ENCODE measurements around the gene SAP130.

DNA sequence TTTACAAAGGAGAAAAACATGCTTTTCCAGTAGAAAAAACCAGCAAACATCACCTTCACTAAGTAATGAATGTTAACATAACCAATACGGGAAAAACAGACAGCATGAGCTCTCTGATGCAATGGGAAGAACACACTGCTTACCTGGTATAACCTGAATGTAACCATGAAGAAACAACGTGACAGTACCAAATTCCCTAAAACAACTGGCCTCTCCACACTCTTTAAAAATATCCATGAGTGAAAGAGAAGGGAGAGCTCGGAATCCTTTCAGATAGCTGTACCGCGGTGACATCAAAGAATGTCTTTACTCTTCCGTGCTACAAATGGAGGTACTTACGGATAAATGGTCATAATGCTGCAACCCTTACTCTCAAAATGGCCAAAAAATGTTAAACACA, 32.1 kb downstream of the SAP130 start:
- TF ChIP-seq, protein P1, sequence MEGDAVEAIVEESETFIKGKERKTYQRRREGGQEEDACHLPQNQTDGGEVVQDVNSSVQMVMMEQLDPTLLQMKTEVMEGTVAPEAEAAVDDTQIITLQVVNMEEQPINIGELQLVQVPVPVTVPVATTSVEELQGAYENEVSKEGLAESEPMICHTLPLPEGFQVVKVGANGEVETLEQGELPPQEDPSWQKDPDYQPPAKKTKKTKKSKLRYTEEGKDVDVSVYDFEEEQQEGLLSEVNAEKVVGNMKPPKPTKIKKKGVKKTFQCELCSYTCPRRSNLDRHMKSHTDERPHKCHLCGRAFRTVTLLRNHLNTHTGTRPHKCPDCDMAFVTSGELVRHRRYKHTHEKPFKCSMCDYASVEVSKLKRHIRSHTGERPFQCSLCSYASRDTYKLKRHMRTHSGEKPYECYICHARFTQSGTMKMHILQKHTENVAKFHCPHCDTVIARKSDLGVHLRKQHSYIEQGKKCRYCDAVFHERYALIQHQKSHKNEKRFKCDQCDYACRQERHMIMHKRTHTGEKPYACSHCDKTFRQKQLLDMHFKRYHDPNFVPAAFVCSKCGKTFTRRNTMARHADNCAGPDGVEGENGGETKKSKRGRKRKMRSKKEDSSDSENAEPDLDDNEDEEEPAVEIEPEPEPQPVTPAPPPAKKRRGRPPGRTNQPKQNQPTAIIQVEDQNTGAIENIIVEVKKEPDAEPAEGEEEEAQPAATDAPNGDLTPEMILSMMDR (IDR thresholded peaks at IDR 0.05; ENCODE audit: borderline replicate concordance, extremely low read depth, low read length, poor library complexity, severe bottlenecking): no peak
- no peak for TF ChIP-seq EZH2 (IDR thresholded peaks at IDR 0.05; ENCODE audit: borderline replicate concordance, low read depth, low read length, severe bottlenecking)

Data from DND-41 (cell line).